ENCODE data around the gene SUV39H1. TPM values are rescaled to one million over a fixed set of nuclear protein-coding genes. Genes with fewer than 3 reads are reported as not detected.

Gene SUV39H1
- total and polyA plus RNA-seq, 9 of the 15 experiments (the other 6 are each of a cell fraction or from before 2014, with no cell fraction given), result 4.7 to 34.7 (median 17.9) TPM

- in situ Hi-C loops (cut with MboI) (no loop called here), intact Hi-C loops (cut with micrococcal nuclease) (no loop called here)
- ChIA-PET POLR2A (interaction anchor here (0.7 kb wide), 1 partner anchor 16 kb away, joined by 3 read pairs; no protein-coding TSS in a partner anchor), CTCF (ENCODE audit: low intra/inter-chr PET ratio) (no interaction called here)
- Histone ChIP-seq H3K9ac (ENCODE audit: insufficient read depth in 1 of 2, low read depth in 2 of 2, low read length in 2 of 2) (no peak overlapping the region), H3K9me3 (replicated peaks; ENCODE audit: control insufficient read depth, insufficient read depth, low read depth, low read length) (no peaks in the 10 kb centered on the region), H3K4me2 (ENCODE audit: insufficient read depth, low read length) (no peak overlapping the region), H3K4me1 (replicated peaks in 1 of 2; ENCODE audit: control insufficient read depth in 2 of 2, insufficient read depth in 2 of 2, low read length in 2 of 2) (peaks cover 0 to 38% of the 10 kb centered on the region in 2 experiments; a peak in 3 of 5 replicates), H3K36me3 (ENCODE audit: control insufficient read depth, insufficient read depth, low read length) (no peaks in the 10 kb centered on the region), H3K4me3 (no peak overlapping the region), H3K27ac (ENCODE audit: extremely low read depth, low read depth, low read length) (no peak overlapping the region), H2AFZ (ENCODE audit: low read depth, low read length) (no peak overlapping the region), H3K79me2 (ENCODE audit: control insufficient read depth, insufficient read depth, low read length) (no peaks in the 10 kb centered on the region; the same call in 1 of the 3 replicates), H3K27me3 (ENCODE audit: control insufficient read depth in 2 of 2, insufficient read depth in 2 of 2, low read length in 2 of 2) (no peaks in the 10 kb centered on the region), H3K9me1 (ENCODE audit: control insufficient read depth, insufficient read depth, low read length) (no peaks in the 10 kb centered on the region), H4K20me1 (replicated peaks; ENCODE audit: control insufficient read depth, insufficient read depth, low read length) (no peaks in the 10 kb centered on the region)
- DNase-seq (ENCODE audit: extremely low read depth in 1 of 4, low spot score in 3 of 4), result no peak
- ATAC-seq, result no peak
- TF ChIP-seq TSHZ1 (CRISPR knock-in tag; IDR thresholded peaks at IDR 0.05), result no peak
- no peak for TF ChIP-seq ZNF551 (CRISPR knock-in tag; IDR thresholded peaks at IDR 0.05)
- TF ChIP-seq CEBPZ (IDR thresholded peaks at IDR 0.05; ENCODE audit: borderline replicate concordance, low read depth, low read length), result no peak
- TF ChIP-seq SETDB1 (IDR thresholded peaks at IDR 0.05; ENCODE audit: low read length), result no peak
- BruUV-seq (replicated peaks), result no TSS peak
- WGBS (ENCODE audit: insufficient coverage, low coverage, missing lambda C conversion rate), result 47% methylated on average over 4 of the region's 4 CpGs
- no peak for FAIRE-seq
These were observed 19.5 kb downstream of the SUV39H1 start for GRCh38 chrX:48715876-48716502.

Measured in K562 (cell line).